Measurements from ENCODE around the gene GGCX.

Gene GGCX

GRCh38 chr2:85554980-85555612, 6.2 kb downstream of the GGCX start:
- Histone ChIP-seq H3K36me3 (ENCODE audit: low read length) (no peaks in the 10 kb centered on the region; the same call in 1 of the 2 replicates), H3K4me3 (ENCODE audit: insufficient read depth, low read length, poor library complexity, severe bottlenecking) (no peak overlapping the region), H3K79me2 (ENCODE audit: insufficient read depth, low read length) (peaks cover 17% of the 10 kb centered on the region; the same call in 1 of the 2 replicates), H2AFZ (ENCODE audit: low read depth, low read length, severe bottlenecking) (no peak overlapping the region), H4K20me1 (ENCODE audit: low read depth, low read length) (no peaks in the 10 kb centered on the region), H3K27me3 (ENCODE audit: low read length) (no peaks in the 10 kb centered on the region), H3F3A (ENCODE audit: insufficient read depth) (no peaks in the 10 kb centered on the region), H3K9ac (ENCODE audit: low read length) (no peak overlapping the region), H3K9me2 (replicated peaks; ENCODE audit: insufficient read depth, low read length) (no peaks in the 10 kb centered on the region), H3K4me2 (ENCODE audit: low read depth, low read length, poor library complexity, severe bottlenecking) (no peak overlapping the region), H3K27ac (ENCODE audit: low read depth, low read length) (no peak overlapping the region), H3K9me3 (ENCODE audit: insufficient read depth, low read length) (no peaks in the 10 kb centered on the region)
- TF ChIP-seq EZH2phosphoT487 (conservative IDR thresholded peaks at IDR 0.05; ENCODE audit: low read length), result no peak
- TF ChIP-seq CTCF (IDR thresholded peaks at IDR 0.05; ENCODE audit: insufficient read depth, low read length, poor library complexity, severe bottlenecking), result no peak

DNA sequence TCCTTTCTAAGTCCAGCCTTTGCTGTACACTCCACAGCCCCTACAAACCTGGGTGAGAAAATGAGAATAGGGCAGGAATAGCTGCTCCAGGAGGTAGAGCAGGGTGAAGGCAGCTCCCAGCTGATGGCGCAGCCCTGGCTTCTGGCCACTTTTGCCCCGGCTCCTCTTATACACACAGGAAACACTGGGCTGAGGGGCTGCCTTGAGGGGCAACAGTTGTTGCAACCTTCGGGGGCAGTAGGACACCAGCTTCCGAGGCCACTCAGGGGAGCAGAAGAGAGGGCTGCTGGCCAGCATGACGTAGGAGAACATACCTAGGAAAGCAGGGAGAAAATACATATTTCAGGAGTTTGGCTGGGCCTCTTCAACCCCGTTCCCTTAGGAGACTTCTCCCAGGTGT, 8.1 kb downstream of the GGCX start:
- Histone ChIP-seq H3K79me2 (ENCODE audit: insufficient read depth, low read length) (no peaks in the 10 kb centered on the region), H3K9ac (ENCODE audit: low read length) (no peak overlapping the region), H3K4me3 (ENCODE audit: insufficient read depth, low read length, poor library complexity, severe bottlenecking) (no peak overlapping the region), H3K27me3 (ENCODE audit: low read length) (no peaks in the 10 kb centered on the region), H3K9me2 (replicated peaks; ENCODE audit: insufficient read depth, low read length) (no peaks in the 10 kb centered on the region), H3K9me3 (ENCODE audit: insufficient read depth, low read length) (no peaks in the 10 kb centered on the region), H4K20me1 (ENCODE audit: low read depth, low read length) (no peaks in the 10 kb centered on the region), H3K27ac (ENCODE audit: low read depth, low read length) (no peak overlapping the region), H3F3A (ENCODE audit: insufficient read depth) (peaks cover 9% of the 10 kb centered on the region), H3K4me2 (ENCODE audit: low read depth, low read length, poor library complexity, severe bottlenecking) (no peak overlapping the region), H2AFZ (ENCODE audit: low read depth, low read length, severe bottlenecking) (no peak overlapping the region), H3K36me3 (ENCODE audit: low read length) (no peaks in the 10 kb centered on the region)
- TF ChIP-seq EZH2phosphoT487 (conservative IDR thresholded peaks at IDR 0.05; ENCODE audit: low read length) (no peak), CTCF (IDR thresholded peaks at IDR 0.05; ENCODE audit: insufficient read depth, low read length, poor library complexity, severe bottlenecking) (no peak)

- Histone ChIP-seq H3K36me3 (ENCODE audit: low read length) (no peaks in the 10 kb centered on the region), H3K9ac (ENCODE audit: low read length) (no peak overlapping the region), H3K27me3 (ENCODE audit: low read length) (no peaks in the 10 kb centered on the region), H3K27ac (ENCODE audit: low read depth, low read length) (no peak overlapping the region), H3K9me2 (replicated peaks; ENCODE audit: insufficient read depth, low read length) (no peaks in the 10 kb centered on the region), H3K4me2 (ENCODE audit: low read depth, low read length, poor library complexity, severe bottlenecking) (no peak overlapping the region), H3K79me2 (ENCODE audit: insufficient read depth, low read length) (no peaks in the 10 kb centered on the region), H4K20me1 (ENCODE audit: low read depth, low read length) (no peaks in the 10 kb centered on the region), H3K9me3 (ENCODE audit: insufficient read depth, low read length) (no peaks in the 10 kb centered on the region), H2AFZ (ENCODE audit: low read depth, low read length, severe bottlenecking) (no peak overlapping the region), H3F3A (ENCODE audit: insufficient read depth) (peaks cover 21% of the 10 kb centered on the region), H3K4me3 (ENCODE audit: insufficient read depth, low read length, poor library complexity, severe bottlenecking) (no peak overlapping the region)
- TF ChIP-seq EZH2phosphoT487 (conservative IDR thresholded peaks at IDR 0.05; ENCODE audit: low read length) (no peak), CTCF (IDR thresholded peaks at IDR 0.05; ENCODE audit: insufficient read depth, low read length, poor library complexity, severe bottlenecking) (peak; percentile 85)
Observed at GRCh38 chr2:85551698-85552678, 9.3 kb downstream of the GGCX start.

All from SU-DHL-6 (cell line).